Hepatic stellate cell (primary cell): Measurements from ENCODE around the gene MCM3AP.
"Not testable (repeated sequence)": the region's sequence is repeated elsewhere in the genome, so short reads cannot be mapped to it uniquely, and the experiment has no call there.

Experiments
- DNase-seq: peaks from one replicate; pipeline ENCODE4 v3.0.0; 2011; ENCODE audit warnings: low spot score

MCM3AP gene

GRCh38 chr21:46205166-46205565 lies 80.2 kb downstream of the MCM3AP start:
- no peak for DNase-seq

- no peak for DNase-seq
These were observed 82.2 kb downstream of the MCM3AP start for GRCh38 chr21:46203203-46203600.

GRCh38 chr21:46202592-46203202 lies 82.7 kb downstream of the MCM3AP start:
- no peak for DNase-seq

GRCh38 chr21:46200877-46201803 lies 84.3 kb downstream of the MCM3AP start:
- DNase-seq = not testable (repeated sequence)

- no peak for DNase-seq
These were observed 85.7 kb downstream of the MCM3AP start for GRCh38 chr21:46199436-46200373.

- DNase-seq = no peak
These were observed 88.7 kb downstream of the MCM3AP start for GRCh38 chr21:46196733-46197132.

- no peak for DNase-seq
These were observed 89.7 kb downstream of the MCM3AP start for GRCh38 chr21:46195595-46196195.

GRCh38 chr21:46194374-46195334 lies 90.8 kb downstream of the MCM3AP start:
- no peak for DNase-seq

GRCh38 chr21:46193829-46194373 lies 91.5 kb downstream of the MCM3AP start:
- DNase-seq = no peak

GRCh38 chr21:46191686-46192575 lies 93.5 kb downstream of the MCM3AP start:
- DNase-seq = no peak

GRCh38 chr21:46191257-46191685 lies 94.1 kb downstream of the MCM3AP start:
- DNase-seq = peak; percentile 86

- DNase-seq = no peak
These were observed 94.8 kb downstream of the MCM3AP start for GRCh38 chr21:46190491-46191131.

- no peak for DNase-seq
These were observed 95.4 kb downstream of the MCM3AP start for GRCh38 chr21:46189959-46190490.

- peak; percentile 67 for DNase-seq
These were observed 96.0 kb downstream of the MCM3AP start for GRCh38 chr21:46189213-46189958.

- peak; percentile 65 for DNase-seq
These were observed 96.9 kb downstream of the MCM3AP start for GRCh38 chr21:46188226-46189212.

- no peak for DNase-seq
These were observed 97.6 kb downstream of the MCM3AP start for GRCh38 chr21:46187814-46188213.
